Measurements from ENCODE around the gene SGIP1.

- TF ChIP-seq STAT1 (IDR thresholded peaks at IDR 0.05; ENCODE audit: unreplicated experiment) (no peak), REST (IDR thresholded peaks at IDR 0.05; ENCODE audit: unreplicated experiment) (no peak), POLR2AphosphoS5 (IDR thresholded peaks at IDR 0.05; ENCODE audit: low read depth) (no peak)
- TF ChIP-seq, protein P1, sequence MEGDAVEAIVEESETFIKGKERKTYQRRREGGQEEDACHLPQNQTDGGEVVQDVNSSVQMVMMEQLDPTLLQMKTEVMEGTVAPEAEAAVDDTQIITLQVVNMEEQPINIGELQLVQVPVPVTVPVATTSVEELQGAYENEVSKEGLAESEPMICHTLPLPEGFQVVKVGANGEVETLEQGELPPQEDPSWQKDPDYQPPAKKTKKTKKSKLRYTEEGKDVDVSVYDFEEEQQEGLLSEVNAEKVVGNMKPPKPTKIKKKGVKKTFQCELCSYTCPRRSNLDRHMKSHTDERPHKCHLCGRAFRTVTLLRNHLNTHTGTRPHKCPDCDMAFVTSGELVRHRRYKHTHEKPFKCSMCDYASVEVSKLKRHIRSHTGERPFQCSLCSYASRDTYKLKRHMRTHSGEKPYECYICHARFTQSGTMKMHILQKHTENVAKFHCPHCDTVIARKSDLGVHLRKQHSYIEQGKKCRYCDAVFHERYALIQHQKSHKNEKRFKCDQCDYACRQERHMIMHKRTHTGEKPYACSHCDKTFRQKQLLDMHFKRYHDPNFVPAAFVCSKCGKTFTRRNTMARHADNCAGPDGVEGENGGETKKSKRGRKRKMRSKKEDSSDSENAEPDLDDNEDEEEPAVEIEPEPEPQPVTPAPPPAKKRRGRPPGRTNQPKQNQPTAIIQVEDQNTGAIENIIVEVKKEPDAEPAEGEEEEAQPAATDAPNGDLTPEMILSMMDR (conservative IDR thresholded peaks at IDR 0.05; ENCODE audit: low read depth in 2 of 2): no peak
These were observed 120.7 kb downstream of the SGIP1 start for GRCh38 chr1:66654643-66655042.

Data from GM23338 (cell line).